Fibroblast of skin of left quadriceps (primary cell): ENCODE measurements around the gene ING5.

Source experiments
- DNase-seq, 2 experiments: peaks; one replicate each; pipeline ENCODE4 v3.0.0-alpha.2; 2013; ENCODE audit warnings: low read depth in 2 of 2

ING5 gene

DNA sequence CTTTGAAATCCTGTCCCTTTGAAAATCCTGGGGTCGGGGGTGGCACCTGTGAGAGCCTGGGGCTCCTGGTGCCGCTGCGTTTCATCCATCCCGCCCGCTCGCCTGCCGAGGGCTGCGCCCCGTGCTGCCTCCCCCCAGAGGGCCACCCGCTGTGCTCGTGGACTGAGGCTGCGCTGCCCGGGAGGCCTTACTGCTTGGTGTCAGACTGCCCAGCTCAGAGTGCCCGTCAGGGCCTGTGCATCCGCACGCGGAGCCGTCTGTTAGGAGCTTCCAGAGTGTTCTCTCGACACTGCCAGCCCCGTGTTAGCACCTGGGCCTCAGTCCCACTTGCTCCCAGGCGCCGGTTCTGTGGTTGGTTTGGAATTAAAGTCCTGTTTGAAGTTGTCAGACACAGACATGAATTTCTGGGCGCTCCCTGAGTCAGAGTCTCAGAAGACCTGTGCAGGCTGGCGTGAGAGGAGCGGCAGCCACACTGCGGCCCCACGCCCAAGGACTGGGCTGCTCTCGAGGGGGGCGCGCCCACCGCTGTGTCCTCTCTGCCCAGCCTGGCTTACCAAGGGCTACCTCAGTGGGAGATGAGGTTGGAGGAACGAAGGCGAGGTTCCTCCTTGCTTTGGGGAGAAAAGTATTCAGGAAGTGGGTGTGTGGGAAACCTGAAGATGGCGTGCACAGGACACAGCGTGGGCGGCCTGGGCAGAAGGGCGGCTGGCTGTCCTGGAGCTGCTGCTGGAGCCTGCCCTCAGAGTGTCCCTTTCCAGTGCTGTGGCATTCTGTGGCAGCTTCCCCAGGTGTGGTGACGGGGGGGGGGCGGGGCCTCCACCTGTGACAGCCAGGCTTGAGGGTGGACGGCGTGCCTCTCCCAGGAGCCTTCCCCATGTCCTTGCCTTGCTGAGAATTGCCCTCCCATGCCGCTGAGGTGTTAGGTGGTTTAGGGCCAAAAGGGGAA is 29.3 kb upstream of the ING5 start:
- DNase-seq, result no peak

DNA sequence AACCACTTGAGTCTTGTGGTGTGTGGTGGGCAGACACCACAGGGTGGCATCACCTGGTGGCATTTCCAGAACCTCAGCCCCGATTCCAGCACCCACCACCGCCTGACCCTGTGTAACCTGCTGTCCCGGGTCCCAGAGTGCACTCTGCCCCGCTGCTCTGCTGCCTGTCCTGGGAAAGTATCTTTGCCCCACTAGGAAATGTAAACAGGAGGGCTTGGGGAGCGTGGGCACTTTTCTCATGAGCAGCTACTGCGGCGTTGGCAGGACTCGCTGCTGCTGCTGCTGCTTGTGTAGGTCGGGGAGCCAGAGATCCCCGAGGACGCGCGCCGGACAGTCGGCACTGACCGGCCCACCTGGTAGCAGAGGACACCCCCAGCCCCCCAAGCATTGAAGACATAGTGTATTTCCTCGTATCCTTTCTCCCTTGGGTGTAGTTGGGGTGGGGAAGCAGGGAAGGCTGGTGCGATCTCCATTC is 28.6 kb upstream of the ING5 start:
- DNase-seq, result no peak

DNA sequence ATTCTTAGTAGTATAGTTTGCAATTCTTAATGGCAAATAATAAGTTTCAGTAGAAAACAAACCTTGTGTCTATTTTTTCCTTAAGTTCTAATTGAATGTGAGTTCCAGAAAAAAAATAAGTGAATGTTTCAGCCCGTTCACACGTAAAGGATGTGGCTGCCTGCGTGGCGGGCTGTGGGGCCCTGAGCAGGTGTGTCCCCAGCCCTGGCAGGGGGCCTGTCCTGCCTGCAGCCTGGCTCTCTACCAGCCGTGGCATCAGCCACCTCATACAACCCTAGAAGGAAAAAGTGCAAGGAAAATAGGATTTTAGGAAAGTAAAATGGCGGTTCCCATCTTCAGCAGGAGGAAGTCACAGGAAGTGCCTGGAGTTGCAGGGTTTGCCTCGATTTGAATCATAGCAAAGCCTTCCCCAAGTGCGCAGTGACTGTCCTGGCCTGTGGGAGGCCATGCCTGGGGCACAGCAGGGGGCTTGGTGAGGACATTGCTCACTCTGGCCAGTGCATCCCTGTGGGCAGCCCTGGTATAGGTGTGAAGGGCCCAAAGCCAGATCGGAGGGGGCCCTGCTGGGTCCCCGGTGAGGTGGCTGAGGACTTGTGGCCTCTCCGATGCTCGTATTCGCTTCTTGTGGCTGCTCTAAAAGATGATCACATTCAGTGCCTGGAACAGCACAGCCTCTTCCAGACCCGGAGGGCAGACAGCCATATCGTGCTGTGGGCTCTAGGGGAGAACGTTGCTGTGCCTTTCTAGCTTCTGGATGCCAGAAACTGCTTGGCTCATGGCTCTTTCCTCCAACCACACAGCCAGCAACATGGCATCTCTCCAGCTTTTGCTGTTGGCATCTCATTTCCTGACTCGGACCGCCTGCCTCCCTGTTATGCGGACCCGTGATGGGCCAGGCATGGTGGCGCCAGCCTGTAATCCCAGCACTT is 27.8 kb upstream of the ING5 start:
- DNase-seq, result no peak

DNA sequence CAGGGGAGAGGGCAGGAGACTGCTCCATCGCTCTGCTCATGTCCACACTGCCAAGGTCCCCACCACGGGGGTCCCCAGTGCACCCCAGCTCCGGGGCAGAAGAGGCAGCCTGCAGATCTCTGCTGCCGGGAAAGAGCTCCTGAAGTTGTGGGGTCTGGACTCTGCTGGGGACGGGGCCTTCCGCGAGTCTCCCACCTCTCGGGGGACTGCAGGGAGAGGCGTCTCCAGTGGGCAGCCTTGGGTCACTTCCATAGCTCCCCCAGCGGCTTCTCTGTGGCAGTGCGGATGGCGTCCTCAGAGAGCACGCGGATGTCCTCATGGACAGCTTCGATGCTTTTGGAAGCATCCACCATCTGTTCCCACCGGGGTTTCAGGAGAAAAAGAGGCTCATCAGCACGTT is 26.0 kb upstream of the ING5 start:
- no peak for DNase-seq

DNA sequence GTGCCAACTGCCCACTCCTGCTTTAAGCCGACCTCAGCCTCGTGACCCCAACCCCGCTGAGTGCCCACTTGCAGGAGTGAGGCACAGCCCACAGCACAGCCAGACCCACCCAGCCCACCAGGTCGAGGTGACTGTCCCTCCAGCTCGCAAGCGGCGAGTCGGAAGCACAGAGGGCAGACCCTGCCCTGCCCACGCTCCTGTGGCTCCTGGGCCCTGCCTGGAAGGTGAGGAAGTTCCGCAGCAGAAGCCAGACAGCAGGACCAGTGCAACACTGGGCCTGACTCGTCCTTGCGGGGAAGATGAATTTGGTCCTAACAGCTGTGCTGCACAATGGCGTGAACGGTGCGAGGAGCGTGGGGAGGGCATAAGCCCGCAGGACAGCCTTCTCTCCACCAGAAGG is 25.2 kb upstream of the ING5 start:
- DNase-seq, result no peak

DNA sequence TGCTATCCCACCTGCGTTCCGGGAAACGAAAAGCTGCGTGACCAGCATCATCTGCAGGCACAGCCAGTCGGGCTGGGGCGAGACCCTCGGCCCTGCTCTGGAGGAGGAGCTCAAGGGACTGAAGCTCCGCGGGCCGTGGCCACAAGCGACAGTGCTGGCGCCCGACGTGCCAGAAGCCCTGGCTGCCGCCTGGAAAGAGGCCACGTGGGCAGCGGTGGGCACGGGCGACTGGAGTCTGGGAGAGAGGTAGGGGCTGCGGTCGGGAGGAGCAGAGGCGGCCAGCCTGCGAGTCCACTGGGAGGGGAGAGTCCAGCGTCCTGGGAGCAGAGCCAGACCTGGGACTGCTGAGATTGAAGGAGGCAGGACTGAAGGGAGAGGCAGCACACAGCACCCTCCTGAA is 24.4 kb upstream of the ING5 start:
- no peak for DNase-seq

DNA sequence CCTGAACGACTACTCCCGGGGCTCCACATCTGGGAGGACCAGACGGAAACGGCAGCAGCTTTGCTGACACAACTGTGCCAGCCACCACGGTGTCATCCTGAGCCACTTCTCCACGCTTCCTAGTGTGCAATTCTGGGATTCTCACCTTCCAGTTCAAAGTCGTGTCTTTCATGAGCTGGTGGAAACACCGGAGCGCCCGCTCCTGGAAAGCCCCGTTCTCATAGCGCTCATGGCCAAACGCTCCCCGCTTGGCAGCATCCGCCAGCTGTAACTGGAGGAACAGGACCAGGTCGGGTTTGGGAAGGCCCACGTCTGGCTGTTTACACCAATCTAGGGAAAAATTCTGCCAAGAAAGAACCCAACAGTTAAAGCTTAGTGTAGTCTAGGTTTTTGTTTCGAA is 23.5 kb upstream of the ING5 start:
- no peak for DNase-seq

DNA sequence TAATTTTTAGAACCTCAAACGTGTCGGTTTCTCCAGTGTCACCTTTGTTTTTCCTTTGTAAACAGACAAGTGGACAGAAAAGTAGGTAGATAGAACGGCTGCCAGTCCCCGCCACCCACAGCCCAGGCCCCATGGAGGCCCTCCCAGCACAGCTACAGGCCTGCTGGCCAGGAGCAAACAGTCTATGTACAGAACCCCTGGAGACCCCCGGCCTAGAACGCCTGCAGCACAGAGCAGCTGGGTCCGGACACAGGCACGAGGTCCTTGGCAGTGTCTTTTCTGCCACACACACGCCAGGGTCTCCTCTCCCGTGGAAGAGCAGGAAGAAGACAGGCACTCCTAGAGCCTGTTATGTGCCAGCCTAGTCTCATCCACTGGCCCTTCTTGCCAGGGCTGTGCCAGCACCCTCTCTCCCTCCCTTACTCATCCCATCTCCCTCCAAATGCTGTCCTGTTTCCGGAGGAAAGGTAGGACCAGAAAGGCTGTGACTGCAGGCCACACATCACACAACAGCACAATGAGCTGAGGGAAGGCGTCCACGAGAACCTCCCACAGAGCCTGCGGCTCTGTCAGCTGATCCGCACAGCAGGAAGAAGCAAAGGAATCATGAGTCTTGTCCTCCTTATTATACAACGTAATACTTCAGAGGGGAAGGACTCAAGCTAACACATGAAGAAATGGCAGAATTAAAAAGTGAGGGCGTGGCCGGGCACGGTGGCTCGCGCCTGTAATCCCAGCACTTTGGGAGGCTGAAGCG is 22.9 kb upstream of the ING5 start:
- no peak for DNase-seq

DNA sequence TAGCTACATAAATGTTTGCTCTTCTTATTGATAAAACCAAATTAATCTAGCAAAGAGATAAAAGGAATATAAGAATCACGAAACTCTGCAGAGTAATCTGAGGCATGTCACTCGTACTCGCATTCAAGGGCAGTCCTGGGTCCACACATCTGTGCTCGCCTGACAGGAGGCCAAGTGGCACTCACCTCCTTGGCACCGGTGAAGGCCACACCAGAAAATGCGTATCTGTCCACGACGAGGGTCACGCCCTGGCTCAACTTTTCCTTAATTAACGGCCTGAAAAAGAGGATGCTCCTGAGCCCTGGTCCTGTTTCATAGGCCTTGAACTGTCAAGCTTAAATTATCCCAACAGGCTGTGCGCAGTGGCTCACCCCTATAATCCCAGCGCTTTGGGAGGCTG is 21.8 kb upstream of the ING5 start:
- no peak for DNase-seq

DNA sequence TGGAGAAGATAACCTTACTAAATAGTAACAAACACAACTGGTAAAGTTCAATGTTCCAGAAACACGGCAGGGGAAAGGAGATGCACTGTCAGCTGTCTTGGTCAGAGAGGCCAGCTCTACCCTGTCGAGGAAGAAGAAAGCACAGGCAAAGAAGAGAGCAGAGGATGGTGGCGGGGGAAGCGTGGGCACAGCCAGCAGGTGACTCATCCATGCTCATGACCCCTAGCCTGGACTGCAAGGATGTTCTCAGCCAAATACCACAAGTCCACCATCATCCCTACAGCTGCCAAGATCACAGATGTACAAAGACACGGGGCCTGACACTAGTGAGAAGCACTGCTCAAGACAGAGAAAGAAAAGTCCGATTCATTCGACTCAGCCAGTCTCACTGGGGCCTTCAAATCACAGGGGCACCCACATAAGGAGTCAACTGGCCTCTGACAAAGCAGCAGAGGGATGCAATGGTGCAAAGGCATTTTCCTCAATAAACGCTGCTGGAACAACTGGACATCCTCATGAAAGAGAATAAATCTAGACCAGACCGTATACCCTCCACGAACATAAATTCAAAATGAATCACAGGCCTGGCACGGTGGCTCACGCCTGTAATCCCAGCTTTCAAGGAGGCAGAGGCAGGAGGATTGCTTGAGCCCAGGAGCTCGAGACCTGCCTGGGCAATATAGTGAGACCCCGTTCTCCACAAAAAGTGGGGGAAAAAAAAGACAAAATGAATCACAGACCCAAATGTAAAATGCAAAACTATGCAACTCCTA is 20.8 kb upstream of the ING5 start:
- peak; percentile 41 to 47 for DNase-seq

DNA sequence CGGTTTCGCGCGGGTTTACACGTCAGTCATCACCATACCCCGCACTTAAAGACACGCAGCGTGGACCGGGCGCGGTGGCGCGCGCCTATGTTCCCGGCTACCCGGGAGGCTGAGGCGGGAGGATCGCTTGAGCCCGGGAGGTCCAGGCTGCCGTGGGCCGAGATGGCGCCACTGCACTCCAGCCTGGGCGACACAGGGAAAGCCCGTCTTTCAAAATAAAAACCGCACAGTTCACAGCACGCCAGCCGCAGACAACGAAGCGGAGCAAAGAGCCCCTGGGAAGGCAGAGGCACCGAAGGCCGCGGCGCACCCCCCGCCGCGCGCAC is 15.6 kb upstream of the ING5 start:
- DNase-seq, result no peak

DNA sequence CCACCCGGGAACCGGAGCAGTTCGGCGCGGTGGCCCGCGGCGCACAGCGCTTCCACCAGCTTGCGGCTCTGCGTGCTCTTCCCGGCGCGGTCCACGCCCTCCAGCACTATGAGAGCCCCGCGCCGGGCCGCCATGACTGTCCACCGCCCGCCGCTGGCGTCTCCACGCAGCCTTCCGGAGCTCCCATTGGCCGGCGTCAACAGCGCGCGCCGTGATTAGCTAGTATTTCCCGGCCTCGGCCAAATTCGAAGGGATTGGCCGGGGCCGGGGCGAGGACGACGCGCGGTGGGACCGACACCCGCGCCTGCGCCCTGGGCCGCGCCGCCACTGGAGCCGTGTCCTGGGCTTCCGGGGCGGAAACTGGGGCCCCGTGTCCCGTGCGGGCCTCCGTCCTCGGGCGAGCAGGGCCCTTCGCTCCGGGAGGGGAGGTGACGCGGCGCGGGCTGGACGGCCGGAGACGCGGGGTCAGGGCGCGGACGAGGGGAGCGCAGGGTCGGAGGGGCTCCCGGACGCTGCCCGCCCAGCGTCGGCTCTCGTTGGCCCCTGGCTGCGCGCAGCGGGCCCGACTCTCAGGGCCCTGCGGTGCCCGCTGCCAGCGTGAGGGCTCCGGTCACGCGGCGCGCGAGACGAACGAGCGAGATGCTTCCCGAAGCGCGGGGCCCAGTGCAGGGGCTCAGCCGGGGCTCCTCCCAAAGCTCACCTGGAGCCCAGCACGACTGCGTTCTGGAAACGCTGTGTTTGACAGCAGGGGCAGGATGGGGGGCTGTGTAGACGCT is 15.0 kb upstream of the ING5 start, which contains the start of gene DTYMK:
TSS of gene DTYMK (minus strand) at position 166 of the 776 bp plus-strand sequence. CDS start at position 134, 32 bp downstream.
- DNase-seq, result peak; percentile 93 to 94

DNA sequence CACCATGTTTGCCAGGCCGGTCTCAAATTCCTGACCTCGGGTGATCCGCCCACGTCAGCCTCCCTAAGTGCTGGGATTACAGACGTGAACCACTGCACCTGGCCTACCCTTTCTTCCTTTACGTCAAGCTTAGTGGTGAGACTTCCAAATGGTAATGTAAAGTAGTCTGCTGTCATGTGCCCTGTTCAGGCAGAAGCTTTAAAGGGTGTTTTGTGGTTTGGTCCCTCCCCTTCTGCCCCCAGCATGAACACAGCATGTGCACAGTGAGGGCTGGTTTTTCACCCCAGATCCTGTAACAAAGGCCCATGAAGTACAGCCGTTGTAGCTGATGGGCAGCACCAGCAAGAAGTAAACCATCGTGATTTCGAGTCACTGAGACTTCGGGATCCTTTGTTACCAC is 12.5 kb upstream of the ING5 start:
- no peak for DNase-seq

DNA sequence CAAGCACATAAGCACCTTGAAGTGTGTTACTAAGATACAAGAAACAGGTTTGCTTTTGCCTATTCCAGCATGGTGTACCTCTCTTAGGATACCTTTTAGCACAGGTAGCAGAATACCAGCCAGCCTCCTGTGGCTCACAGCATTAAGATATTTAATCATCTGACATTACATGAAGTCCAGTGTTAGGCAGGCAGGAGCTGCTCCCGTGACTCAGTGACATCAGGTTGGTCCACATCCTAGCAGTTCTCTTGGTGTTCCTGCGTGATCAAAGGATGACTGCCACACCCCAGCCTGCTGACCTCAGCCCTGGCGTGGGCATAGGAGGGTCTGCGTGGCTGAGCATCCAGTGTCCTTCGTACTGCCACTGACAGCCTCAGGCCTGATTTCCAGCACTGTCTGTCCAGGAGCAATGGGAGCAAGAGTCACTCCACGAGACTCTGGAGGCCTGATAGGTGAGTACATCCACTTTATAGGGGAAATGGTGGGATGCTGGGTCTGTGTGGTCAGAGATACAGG is 11.6 kb upstream of the ING5 start:
- no peak for DNase-seq

DNA sequence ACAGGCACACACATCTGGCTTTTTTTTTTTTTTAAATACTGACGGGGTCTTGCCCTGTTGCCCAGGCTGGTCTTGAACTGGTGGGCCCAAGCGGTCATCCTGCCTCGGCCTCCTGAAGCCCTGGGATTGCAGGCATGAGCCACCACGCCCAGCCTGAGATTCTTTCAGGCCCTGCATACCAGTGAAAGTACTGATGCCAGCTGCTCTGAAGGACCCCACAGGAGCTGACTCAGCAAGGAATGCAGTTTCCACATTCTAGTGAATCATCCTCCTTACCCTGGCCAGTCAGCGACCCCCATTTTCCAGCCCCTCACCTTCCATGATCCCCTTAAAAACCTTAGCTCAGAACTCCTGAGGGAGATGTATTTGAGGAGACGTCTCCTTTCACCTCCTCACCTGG is 9.4 kb upstream of the ING5 start:
- peak; percentile 49 to 52 for DNase-seq

DNA sequence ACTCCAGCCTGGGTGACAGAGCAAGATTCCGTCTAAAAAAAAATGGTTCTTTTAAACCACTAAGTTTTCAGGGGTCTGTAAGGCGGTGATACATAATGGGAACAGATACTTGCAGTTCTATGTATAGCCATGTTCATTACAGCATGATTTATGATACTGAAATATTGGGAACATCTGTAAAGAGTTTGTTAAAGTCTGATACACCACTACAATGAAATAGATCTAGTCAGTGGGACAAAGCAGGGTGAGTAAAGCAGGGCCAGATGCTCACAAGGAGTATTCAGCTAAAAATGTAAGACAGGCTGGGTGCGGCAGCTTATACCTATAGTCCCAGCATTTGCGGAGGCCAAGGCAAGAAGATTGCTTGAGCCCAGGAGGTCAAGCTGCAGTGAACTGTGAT is 6.2 kb upstream of the ING5 start:
- DNase-seq, result peak; percentile 63 to 67

DNA sequence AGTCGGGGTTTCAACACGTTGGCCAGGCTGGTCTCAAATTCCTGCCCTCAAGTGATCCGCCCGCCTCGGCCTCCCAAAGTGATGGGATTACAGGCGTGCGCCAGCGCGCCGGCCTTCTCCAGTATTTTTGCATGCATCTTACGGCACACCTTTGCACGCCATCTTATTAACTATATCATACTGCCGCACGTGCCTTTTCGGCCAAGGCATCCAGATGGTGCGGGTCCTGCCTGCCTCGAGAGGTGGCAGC is 765 bp upstream of the ING5 start:
- peak; percentile 42 to 54 for DNase-seq

DNA sequence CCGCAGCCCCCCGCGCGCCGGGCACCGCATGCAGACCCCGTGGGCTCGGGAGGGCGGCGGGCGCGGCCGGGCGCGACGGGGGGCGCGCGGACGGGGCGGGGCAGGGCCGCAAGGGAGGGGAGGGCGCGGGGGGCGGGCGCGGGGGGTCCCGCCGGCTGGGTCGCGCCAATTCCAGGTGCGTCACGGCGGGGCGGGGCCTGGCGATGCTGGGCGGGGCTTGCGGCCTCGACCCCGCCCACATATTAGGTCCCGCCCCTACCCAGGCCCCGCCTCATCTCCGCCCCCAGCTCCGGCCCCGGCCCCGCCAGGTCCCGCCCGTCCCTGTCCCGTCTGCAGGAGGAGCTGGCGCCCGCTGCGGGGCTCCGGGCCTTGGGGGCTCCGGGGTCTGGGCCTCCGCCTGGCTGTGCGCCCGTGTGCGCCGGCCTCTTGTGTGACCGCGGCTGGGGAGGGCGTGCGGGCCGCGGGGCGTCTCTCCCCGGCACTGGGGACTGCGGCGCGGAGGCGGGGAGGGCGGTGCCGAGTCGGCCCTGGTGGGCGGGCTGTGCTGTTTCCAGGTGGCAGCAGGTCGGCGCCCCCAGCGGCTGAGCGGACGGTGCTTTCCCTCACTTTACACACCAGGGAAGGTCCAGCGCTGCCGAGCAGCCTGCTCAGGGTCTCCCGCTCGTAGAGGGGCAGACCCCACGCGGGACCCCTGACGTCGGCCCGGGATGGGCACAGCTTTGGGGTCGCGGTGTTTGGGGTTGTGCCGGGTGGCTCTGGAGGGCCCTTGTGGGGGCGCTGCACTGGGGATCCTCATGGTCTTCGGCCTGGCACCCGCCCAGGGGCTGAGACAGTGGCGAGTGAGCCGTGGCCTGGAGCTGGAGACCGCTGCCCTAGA is 554 bp downstream of the ING5 start:
- peak; percentile 57 to 60 for DNase-seq

DNA sequence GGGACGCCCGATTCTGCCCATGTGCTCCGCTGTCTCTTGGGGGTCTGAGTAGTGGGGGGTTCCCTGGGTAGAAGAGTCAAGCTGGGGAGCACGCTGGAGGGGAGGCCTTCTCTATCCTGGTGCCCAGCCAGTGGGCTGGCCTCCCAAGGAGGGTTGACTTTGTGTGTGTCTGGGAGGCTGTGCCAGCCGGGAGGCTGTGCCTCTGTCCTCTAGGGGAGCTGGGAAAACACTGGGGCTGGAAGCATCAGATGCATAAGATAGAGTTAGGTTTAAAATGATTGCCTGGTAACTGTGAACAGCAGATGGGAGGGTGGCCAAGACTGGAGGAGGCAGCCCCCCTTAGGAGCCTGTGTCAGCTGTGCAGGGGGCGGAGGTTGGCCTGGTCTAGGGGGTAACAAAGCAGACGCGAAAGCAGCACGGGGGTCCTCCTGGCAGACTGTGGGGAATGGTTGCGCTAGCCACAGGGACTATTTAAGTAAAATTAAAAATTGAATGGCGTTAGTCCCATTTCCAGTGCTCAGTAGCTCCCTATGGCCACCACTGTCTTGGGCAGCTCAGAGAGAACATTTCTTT is 1.3 kb downstream of the ING5 start:
- DNase-seq, result no peak
